Neural cell (in vitro differentiated cells): ENCODE data around the gene N4BP3.

Experiments used
- EP300 ChIP-seq: fragments of 450-650 bp; conservative IDR thresholded peaks from 2 replicates; pipeline ENCODE4 v1.6.1; 2014; ENCODE audit warnings: antibody characterized with exemption, mild to moderate bottlenecking, moderate library complexity; ENCODE audit not compliant: poor library complexity, severe bottlenecking
- EZH2 ChIP-seq: fragments of 200-600, 300-800 bp; shearing (Covaris generic), sonication (generic); IDR thresholded peaks from 2 replicates; pipeline ENCODE4 v1.6.1; 2014; ENCODE audit warnings: antibody characterized with exemption, low read length, borderline replicate concordance, mild to moderate bottlenecking; ENCODE audit not compliant: insufficient read depth, poor library complexity, severe bottlenecking
- POLR2AphosphoS5 ChIP-seq: IDR thresholded peaks from 2 replicates; pipeline ENCODE4 v1.6.1; 2012
- RAD21 ChIP-seq: fragments of 450-650 bp; conservative IDR thresholded peaks from 2 replicates; pipeline ENCODE4 v1.6.1; 2014; ENCODE audit warnings: antibody characterized with exemption, mild to moderate bottlenecking, moderate library complexity
- TF ChIP-seq, protein P1 (sequence below): fragments of 450-650 bp; IDR thresholded peaks from 2 replicates; pipeline ENCODE4 v1.5.1; 2014; ENCODE audit warnings: antibody characterized with exemption, mild to moderate bottlenecking, moderate library complexity; ENCODE audit not compliant: poor library complexity, severe bottlenecking

DNA sequence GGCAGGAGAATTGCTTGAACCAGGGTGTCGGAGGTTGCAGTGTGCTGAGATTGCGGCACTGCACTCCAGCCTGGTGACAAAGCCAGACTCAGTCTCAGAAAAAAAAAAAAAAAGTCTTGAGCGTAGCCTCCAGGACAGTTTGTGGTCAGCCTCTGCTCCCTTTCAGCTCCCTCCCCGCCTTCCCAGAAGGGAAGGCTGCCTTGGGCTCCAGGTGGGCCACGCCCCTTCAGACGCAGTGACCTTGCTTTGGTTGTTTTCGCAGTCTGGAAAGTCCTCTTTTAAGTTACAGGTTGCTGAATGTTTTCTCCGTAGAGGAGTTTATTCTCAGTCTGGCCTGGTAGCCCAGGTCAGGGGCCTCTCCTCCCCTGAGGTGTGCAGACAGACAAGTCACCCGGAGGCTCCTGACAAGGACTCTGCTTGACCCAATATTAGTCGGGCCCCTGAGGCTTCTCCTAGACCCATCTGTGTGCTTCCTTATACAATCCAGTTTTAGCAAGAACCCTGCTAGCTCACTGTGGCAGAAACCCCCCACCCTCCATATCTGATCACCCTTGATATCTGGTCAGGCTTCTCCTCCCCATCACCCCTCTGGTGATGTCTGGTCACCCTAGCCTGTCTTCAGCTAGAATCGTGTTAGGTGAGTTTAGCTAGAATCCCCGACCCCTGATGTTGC, 31.6 kb upstream of the N4BP3 start:
- TF ChIP-seq, protein P1, sequence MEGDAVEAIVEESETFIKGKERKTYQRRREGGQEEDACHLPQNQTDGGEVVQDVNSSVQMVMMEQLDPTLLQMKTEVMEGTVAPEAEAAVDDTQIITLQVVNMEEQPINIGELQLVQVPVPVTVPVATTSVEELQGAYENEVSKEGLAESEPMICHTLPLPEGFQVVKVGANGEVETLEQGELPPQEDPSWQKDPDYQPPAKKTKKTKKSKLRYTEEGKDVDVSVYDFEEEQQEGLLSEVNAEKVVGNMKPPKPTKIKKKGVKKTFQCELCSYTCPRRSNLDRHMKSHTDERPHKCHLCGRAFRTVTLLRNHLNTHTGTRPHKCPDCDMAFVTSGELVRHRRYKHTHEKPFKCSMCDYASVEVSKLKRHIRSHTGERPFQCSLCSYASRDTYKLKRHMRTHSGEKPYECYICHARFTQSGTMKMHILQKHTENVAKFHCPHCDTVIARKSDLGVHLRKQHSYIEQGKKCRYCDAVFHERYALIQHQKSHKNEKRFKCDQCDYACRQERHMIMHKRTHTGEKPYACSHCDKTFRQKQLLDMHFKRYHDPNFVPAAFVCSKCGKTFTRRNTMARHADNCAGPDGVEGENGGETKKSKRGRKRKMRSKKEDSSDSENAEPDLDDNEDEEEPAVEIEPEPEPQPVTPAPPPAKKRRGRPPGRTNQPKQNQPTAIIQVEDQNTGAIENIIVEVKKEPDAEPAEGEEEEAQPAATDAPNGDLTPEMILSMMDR = no peak
- TF ChIP-seq RAD21 (no peak), EP300 (no peak), POLR2AphosphoS5 (no peak), EZH2 (no peak)
